Endothelial cell of umbilical vein (primary cell): ENCODE results near the gene NUP62. TPM values are rescaled to one million over a fixed set of nuclear protein-coding genes. Genes with fewer than 3 reads are reported as not detected.

Experiments
- BruUV-seq: library from RNA; stranded (reverse); fragments of 400-500 nt; replicated peaks from 2 replicates; lab custom pipeline; 2021; lab: Mats Ljungman, UMichigan
- CTCF ChIA-PET: fragments of 300-600, 350-600 bp; sonication (Branson Sonifier 250); formaldehyde crosslinking; loops from one replicate; lab custom pipeline; 2021; ENCODE audit warnings: antibody characterized with exemption, inconsistent platforms; lab: Charles Lee
- POLR2A ChIA-PET: fragments of 300-600, 350-600 bp; sonication (Branson Sonifier 250); formaldehyde crosslinking; loops from one replicate; lab custom pipeline; 2021; ENCODE audit warnings: antibody characterized with exemption, inconsistent platforms; lab: Charles Lee
- DNase-seq: peaks from one replicate; pipeline ENCODE4 v3.0.0-alpha.2; 2011; ENCODE audit warnings: low read depth, low spot score
- FAIRE-seq: peaks from 2 replicates; lab custom pipeline; 2011; peaks lifted over from hg19 to GRCh38; lab: Jason Lieb, UNC
- H2AFZ ChIP-seq: 2 replicates; pipeline ENCODE4 v1.6.0; 2012; ENCODE audit warnings: low read depth, low read length, control low read depth, inconsistent platforms
- H3K27ac ChIP-seq: 2 replicates; pipeline ENCODE4 v1.5.1; 2011; ENCODE audit warnings: low read depth, mild to moderate bottlenecking, control low read depth, low read length, moderate library complexity; ENCODE audit not compliant: insufficient read depth
- H3K27me3 ChIP-seq, 2 experiments: 2 replicates each; pipeline versions ENCODE4 v1.6.0 to v1.6.1; 2011; ENCODE audit warnings: low read length in 2 of 2, mixed read lengths in 1 of 2; ENCODE audit not compliant: control insufficient read depth in 2 of 2, insufficient read depth in 2 of 2
- H3K36me3 ChIP-seq, 2 experiments: 2 replicates in 1 of 2; 3 replicates in 1 of 2; pipeline ENCODE4 v1.5.1; 2011; ENCODE audit warnings: low read length in 2 of 2, mild to moderate bottlenecking in 1 of 2, moderate library complexity in 1 of 2; ENCODE audit not compliant: control insufficient read depth in 2 of 2, insufficient read depth in 2 of 2; ENCODE audit errors: extremely low read depth in 1 of 2
- H3K4me1 ChIP-seq: 3 replicates; pipeline ENCODE4 v1.5.1; 2011; ENCODE audit warnings: mild to moderate bottlenecking, low read length; ENCODE audit not compliant: control insufficient read depth, insufficient read depth; ENCODE audit errors: extremely low read depth
- H3K4me2 ChIP-seq: 2 replicates; pipeline ENCODE4 v1.6.1; 2011; ENCODE audit warnings: low read length, control low read depth, mixed read lengths; ENCODE audit not compliant: insufficient read depth
- H3K4me3 ChIP-seq, 3 experiments: fragments of 200-600 bp in 1 of 3; sonication (generic), shearing (Covaris generic) in 1 of 3; replicated peaks in 1 of 3; 2 replicates each; pipeline ENCODE4 v1.5.1; 2011 to 2016; ENCODE audit warnings: control low read depth in 3 of 3, low read length in 3 of 3, mild to moderate bottlenecking in 2 of 3, inconsistent platforms in 1 of 3, low read depth in 1 of 3, moderate library complexity in 1 of 3; ENCODE audit not compliant: insufficient read depth in 1 of 3
- H3K79me2 ChIP-seq: 2 replicates; pipeline ENCODE4 v1.6.0; 2012; ENCODE audit warnings: low read length, inconsistent platforms; ENCODE audit not compliant: control insufficient read depth, insufficient read depth
- H3K9ac ChIP-seq: replicated peaks from 2 replicates; pipeline ENCODE3; 2011; ENCODE audit warnings: low read length, control low read depth; ENCODE audit not compliant: insufficient read depth; ENCODE audit errors: extremely low read depth
- H3K9me1 ChIP-seq: replicated peaks from 3 replicates; pipeline ENCODE4 v1.6.0; 2011; ENCODE audit warnings: mild to moderate bottlenecking, low read length; ENCODE audit not compliant: control insufficient read depth, insufficient read depth; ENCODE audit errors: extremely low read depth
- H3K9me3 ChIP-seq: replicated peaks from 2 replicates; pipeline ENCODE4 v1.5.1; 2012; ENCODE audit warnings: low read length, inconsistent platforms; ENCODE audit not compliant: control insufficient read depth, insufficient read depth
- H4K20me1 ChIP-seq: replicated peaks from 2 replicates; pipeline ENCODE3; 2011; ENCODE audit warnings: mild to moderate bottlenecking, low read length; ENCODE audit not compliant: control insufficient read depth, insufficient read depth; ENCODE audit errors: extremely low read depth
- CTCF ChIP-seq, 2 donors: IDR thresholded peaks; 1 replicate in 1 of 2; 2 replicates in 1 of 2; pipeline ENCODE4 v1.5.1; 2011; ENCODE audit warnings: low read length in 2 of 2, mild to moderate bottlenecking in 2 of 2, moderate library complexity in 2 of 2, control low read depth in 1 of 2, inconsistent platforms in 1 of 2, low read depth in 1 of 2; ENCODE audit not compliant: insufficient read depth in 1 of 2; ENCODE audit errors: extremely low read depth in 1 of 2
- EZH2 ChIP-seq: IDR thresholded peaks from 2 replicates; pipeline ENCODE4 v1.6.1; 2012; ENCODE audit warnings: borderline replicate concordance, low read depth, mild to moderate bottlenecking, moderate library complexity, low read length, inconsistent platforms; ENCODE audit not compliant: severe bottlenecking
- FOS ChIP-seq: IDR thresholded peaks from 2 replicates; pipeline ENCODE4 v1.6.1; 2011; ENCODE audit warnings: mild to moderate bottlenecking, low read length, moderate library complexity, borderline replicate concordance; ENCODE audit not compliant: insufficient read depth
- GATA2 ChIP-seq: IDR thresholded peaks from 2 replicates; pipeline ENCODE4 v1.7.0; 2011; ENCODE audit warnings: low read depth, mild to moderate bottlenecking, moderate library complexity, mixed read lengths, low read length; ENCODE audit not compliant: insufficient read length, insufficient read depth
- JUN ChIP-seq: IDR thresholded peaks from 2 replicates; pipeline ENCODE4 v1.6.1; 2011; ENCODE audit warnings: borderline replicate concordance, low read depth; ENCODE audit not compliant: insufficient read length, insufficient read depth
- MAX ChIP-seq: IDR thresholded peaks from 2 replicates; pipeline ENCODE4 v1.6.1; 2011; ENCODE audit not compliant: insufficient read depth, insufficient read length
- MYC ChIP-seq: IDR thresholded peaks from one replicate; pipeline ENCODE4 v1.6.1; 2011; ENCODE audit warnings: mild to moderate bottlenecking, low read depth, low read length
- POLR2A ChIP-seq: IDR thresholded peaks from 2 replicates; pipeline ENCODE4 v1.6.1; 2012; ENCODE audit warnings: low read depth, mild to moderate bottlenecking, control low read depth, low read length
- POLR2AphosphoS5 ChIP-seq: IDR thresholded peaks from 2 replicates; pipeline ENCODE4 v1.6.1; 2012; ENCODE audit warnings: low read depth, mild to moderate bottlenecking, control low read depth, low read length, moderate library complexity; ENCODE audit not compliant: insufficient read depth
- dilution Hi-C: fragments of 300-500 bp; cut with MboI; formaldehyde crosslinking; loops from one replicate; pipeline ENCODE4 v1.15.0; 2019; ENCODE audit warnings: low sequenced_read_pairs; ENCODE audit not compliant: extremely low pct_ligation_motif_present
- intact Hi-C: fragments of 100-400 bp; cut with micrococcal nuclease; formaldehyde crosslinking; loops from one replicate; pipeline ENCODE4 v1.10.0; 2022
- polyA plus RNA-seq, 4 experiments: library from polyadenylated mRNA; depleted of rRNA in 3 of 4; stranded (reverse) in 3 of 4; unstranded in 1 of 4; fragments of >200 nt; gene quantifications; 2 replicates each; pipeline versions ENCODE4 v1.2.1 to v1.2.3, GENCODE V29; 2011 to 2012; ENCODE audit warnings: missing spikeins in 1 of 4
- total RNA-seq: library from RNA; stranded (reverse); gene quantifications from 2 replicates; pipeline ENCODE4 v1.2.3, GENCODE V29; 2021

NUP62 gene
- total and polyA plus RNA-seq, 2 donors (not counting 3 experiments of a cell fraction or from before 2014, with no cell fraction given) = 32.0 to 93.7 TPM

GRCh38 chr19:49927526-49928264, 1.6 kb downstream of the NUP62 start:
- peaks cover 60% of the 10 kb centered on the region for H3K79me2 ChIP-seq
- no peaks in the 10 kb centered on the region for H3K9me3 ChIP-seq
- H3K4me1 ChIP-seq = peaks cover 10% of the 10 kb centered on the region
- intact Hi-C loops (loop anchor here (2.0 kb wide), 2 partner anchors 31 to 287 kb away; partner anchors contain the start of genes IL4I1 and RRAS), dilution Hi-C loops (no loop called here)
- no peak overlapping the region for H3K27ac ChIP-seq
- no peaks in the 10 kb centered on the region for H4K20me1 ChIP-seq
- H3K36me3 ChIP-seq = peaks cover 6 to 18% of the 10 kb centered on the region in 2 experiments
- ChIA-PET POLR2A (interaction anchor here (0.6 kb wide), 1 partner anchor 60 kb away, joined by 5 read pairs; the partner anchor contains the start of gene PNKP), CTCF (interaction anchor here (1.4 kb wide), 2 partner anchors 14 to 29 kb away, joined by 3 read pairs; no protein-coding TSS in a partner anchor)
- no peaks in the 10 kb centered on the region for H3K9me1 ChIP-seq
- H3K27me3 ChIP-seq = no peaks in the 10 kb centered on the region
- DNase-seq (no peak), FAIRE-seq (no peak)
- no peak overlapping the region for H3K4me3 ChIP-seq
- TF ChIP-seq GATA2 (no peak), FOS (no peak), JUN (no peak), MYC (no peak), EZH2 (no peak), POLR2AphosphoS5 (no peak), POLR2A (no peak), CTCF (IDR thresholded peaks at IDR 0.05; ENCODE audit: extremely low read depth in 1 of 2, insufficient read depth in 1 of 2, low read depth in 1 of 2, low read length in 2 of 2) (no peak), MAX (no peak)
- H2AFZ ChIP-seq = no peak overlapping the region
- no peak overlapping the region for H3K9ac ChIP-seq
- no TSS peak for BruUV-seq
- peak overlapping the region; percentile 41 for H3K4me2 ChIP-seq
